GM21737 (cell line): Measurements from ENCODE around the gene NT5E.
"Not testable (repeated sequence)": the region's sequence is repeated elsewhere in the genome, so short reads cannot be mapped to it uniquely, and the experiment has no call there.

Experiments
- ATAC-seq: cut with Tn5 transposase; IDR thresholded peaks from one replicate; pipeline ENCODE4 v1.9.1; 2021; ENCODE audit warnings: mild to moderate bottlenecking, moderate library complexity; ENCODE audit not compliant: unreplicated experiment

NT5E gene

GRCh38 chr6:85449818-85450759 is at the start of gene NT5E:
Gene NT5E, plus strand, starts transcription at chr6:85450083. Its CDS starts 57 bp downstream, at chr6:85450140.
- ATAC-seq, result peak; percentile 86

- ATAC-seq, result no peak
Measured at GRCh38 chr6:85400331-85400730, 49.6 kb upstream of the NT5E start.

GRCh38 chr6:85401186-85402021 is 48.5 kb upstream of the NT5E start:
- no peak for ATAC-seq

- ATAC-seq, result no peak
Measured at GRCh38 chr6:85402071-85402470, 47.8 kb upstream of the NT5E start.

- ATAC-seq, result no peak
Measured at GRCh38 chr6:85402922-85403321, 47.0 kb upstream of the NT5E start.

GRCh38 chr6:85403331-85404015 is 46.4 kb upstream of the NT5E start:
- ATAC-seq, result no peak

GRCh38 chr6:85404016-85404563 is 45.8 kb upstream of the NT5E start:
- ATAC-seq, result not testable (repeated sequence)

- ATAC-seq, result peak; percentile 19
Measured at GRCh38 chr6:85404564-85405174, 45.2 kb upstream of the NT5E start.

- peak; percentile 69 for ATAC-seq
Measured at GRCh38 chr6:85405175-85405852, 44.6 kb upstream of the NT5E start.

GRCh38 chr6:85405853-85406198 is 44.1 kb upstream of the NT5E start:
- no peak for ATAC-seq

GRCh38 chr6:85406641-85407075 is 43.2 kb upstream of the NT5E start:
- no peak for ATAC-seq

- no peak for ATAC-seq
Measured at GRCh38 chr6:85408039-85408438, 41.8 kb upstream of the NT5E start.

GRCh38 chr6:85412911-85413430 is 36.9 kb upstream of the NT5E start:
- no peak for ATAC-seq

GRCh38 chr6:85416049-85416448 is 33.8 kb upstream of the NT5E start:
- ATAC-seq, result no peak

- no peak for ATAC-seq
Measured at GRCh38 chr6:85416766-85417165, 33.1 kb upstream of the NT5E start.

GRCh38 chr6:85417336-85417735 is 32.5 kb upstream of the NT5E start:
- ATAC-seq, result no peak

- ATAC-seq, result no peak
Measured at GRCh38 chr6:85418059-85418458, 31.8 kb upstream of the NT5E start.

GRCh38 chr6:85419046-85419759 is 30.7 kb upstream of the NT5E start:
- no peak for ATAC-seq

- ATAC-seq, result no peak
Measured at GRCh38 chr6:85420551-85420950, 29.3 kb upstream of the NT5E start.
